ENCODE data around the gene RAB4B. TPM values are rescaled to one million over a fixed set of nuclear protein-coding genes. Genes with fewer than 3 reads are reported as not detected.
"Not testable (repeated sequence)": the region's sequence is repeated elsewhere in the genome, so short reads cannot be mapped to it uniquely, and the experiment has no call there.

Gene RAB4B
- total RNA-seq, 1 donor from 2014 or later = 20.7 TPM

DNA sequence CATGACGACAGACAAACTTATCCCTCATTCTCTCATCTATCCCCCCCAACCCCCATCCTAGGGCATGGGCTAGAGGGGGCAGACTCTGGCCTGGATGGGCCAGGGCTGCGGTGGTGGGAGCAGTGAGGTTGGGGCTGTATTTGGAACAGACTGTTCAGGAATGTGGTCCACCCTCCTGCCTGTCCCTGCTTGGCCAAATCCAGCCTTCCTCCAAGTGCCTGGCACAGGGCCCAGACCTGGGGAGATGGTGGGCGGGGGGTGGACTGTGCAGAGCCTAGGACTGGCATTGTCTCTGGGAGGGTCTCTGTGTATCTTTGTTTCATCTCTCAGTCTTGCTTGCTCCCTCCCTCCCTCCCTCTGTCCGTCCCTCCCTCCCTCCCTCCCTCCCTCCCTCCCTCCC is 35.1 kb downstream of the RAB4B start:
- Mint-ChIP-seq H3K4me3 (ENCODE audit: low read depth) (no peak overlapping the region), H3K4me1 (ENCODE audit: low read depth) (peaks cover 19% of the 10 kb centered on the region), H3K27me3 (peaks cover 43% of the 10 kb centered on the region), H3K27ac (no peak overlapping the region), H3K36me3 (ENCODE audit: insufficient read depth) (no peaks in the 10 kb centered on the region), H3K9me3 (ENCODE audit: low read depth) (no peaks in the 10 kb centered on the region)
- TF ChIP-seq, protein P1, sequence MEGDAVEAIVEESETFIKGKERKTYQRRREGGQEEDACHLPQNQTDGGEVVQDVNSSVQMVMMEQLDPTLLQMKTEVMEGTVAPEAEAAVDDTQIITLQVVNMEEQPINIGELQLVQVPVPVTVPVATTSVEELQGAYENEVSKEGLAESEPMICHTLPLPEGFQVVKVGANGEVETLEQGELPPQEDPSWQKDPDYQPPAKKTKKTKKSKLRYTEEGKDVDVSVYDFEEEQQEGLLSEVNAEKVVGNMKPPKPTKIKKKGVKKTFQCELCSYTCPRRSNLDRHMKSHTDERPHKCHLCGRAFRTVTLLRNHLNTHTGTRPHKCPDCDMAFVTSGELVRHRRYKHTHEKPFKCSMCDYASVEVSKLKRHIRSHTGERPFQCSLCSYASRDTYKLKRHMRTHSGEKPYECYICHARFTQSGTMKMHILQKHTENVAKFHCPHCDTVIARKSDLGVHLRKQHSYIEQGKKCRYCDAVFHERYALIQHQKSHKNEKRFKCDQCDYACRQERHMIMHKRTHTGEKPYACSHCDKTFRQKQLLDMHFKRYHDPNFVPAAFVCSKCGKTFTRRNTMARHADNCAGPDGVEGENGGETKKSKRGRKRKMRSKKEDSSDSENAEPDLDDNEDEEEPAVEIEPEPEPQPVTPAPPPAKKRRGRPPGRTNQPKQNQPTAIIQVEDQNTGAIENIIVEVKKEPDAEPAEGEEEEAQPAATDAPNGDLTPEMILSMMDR (IDR thresholded peaks at IDR 0.05; ENCODE audit: unreplicated experiment) = no peak
- no peak for DNase-seq (ENCODE audit: low spot score, unreplicated experiment)

DNA sequence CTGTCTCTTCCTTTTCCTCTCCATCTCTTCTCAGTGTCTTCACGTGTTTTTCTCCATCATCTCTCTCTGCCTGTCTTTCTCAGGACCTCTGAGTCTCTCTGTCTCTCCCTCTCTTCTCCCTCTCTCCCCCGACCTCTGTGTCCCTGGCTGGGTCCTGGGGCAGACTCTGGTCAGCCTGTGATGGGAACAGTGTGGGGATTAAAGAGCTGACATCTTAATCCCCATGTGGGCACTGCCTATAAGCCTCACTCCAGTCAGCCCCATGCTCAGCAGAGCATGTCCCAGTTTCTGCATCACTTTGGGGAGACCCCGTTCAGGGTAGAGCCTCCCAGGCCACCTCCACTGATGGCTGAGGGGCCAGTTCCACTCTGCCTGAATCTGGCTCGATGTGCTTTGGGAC is 37.2 kb downstream of the RAB4B start:
- H3K27me3 Mint-ChIP-seq = peaks cover 46% of the 10 kb centered on the region

DNA sequence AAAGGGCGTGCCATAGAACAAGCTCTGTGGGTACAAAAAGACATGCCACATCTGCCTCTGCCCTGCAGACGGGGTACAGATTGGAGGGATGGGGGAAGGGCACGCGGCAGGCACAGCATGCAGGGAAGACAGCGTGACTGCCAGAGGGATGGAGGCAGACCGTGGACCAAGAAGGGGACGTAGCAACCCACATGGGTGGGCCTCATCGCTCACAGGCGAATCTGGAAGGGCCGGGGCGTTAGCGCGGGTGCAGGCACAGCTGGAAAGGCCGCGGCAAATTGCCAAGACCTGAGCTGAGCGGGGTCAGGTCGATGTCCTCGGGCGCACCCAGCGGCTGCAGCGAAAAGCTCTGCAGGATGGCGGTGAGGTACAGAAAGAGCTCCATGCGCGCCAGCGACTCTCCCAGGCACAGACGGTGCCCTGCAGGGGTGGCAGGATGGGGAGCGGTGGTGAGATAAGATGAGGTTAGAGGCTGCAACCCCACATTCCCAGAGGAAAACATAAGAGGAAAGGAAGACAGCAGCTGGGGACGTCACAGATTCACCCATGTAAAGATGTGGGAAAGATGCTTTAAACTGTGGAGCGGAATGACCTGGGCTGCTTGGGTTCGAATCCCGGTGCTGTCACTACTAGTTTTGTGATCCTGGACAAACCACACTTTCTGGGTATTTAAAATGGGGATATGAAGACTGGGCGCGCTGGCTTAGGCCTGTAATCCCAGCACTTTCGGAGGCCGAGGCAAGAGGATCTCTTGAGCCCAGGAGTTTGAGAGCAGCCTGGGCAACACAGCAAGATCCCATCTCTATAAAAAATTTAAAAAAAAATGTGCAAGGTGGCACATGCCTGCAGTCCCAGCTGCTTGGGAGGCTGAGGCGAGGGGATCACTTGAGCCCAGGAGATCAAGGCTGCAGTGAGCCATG is 40.7 kb downstream of the RAB4B start:
- H3K9me3 Mint-ChIP-seq (ENCODE audit: low read depth); DNase-seq (ENCODE audit: low spot score, unreplicated experiment); H3K36me3 Mint-ChIP-seq (ENCODE audit: insufficient read depth); H3K4me3 Mint-ChIP-seq (ENCODE audit: low read depth): not testable (repeated sequence)
- peak overlapping the region; percentile 42 for H3K27ac Mint-ChIP-seq
- peaks cover 30% of the 10 kb centered on the region for H3K27me3 Mint-ChIP-seq
- TF ChIP-seq, protein P1 (IDR thresholded peaks at IDR 0.05; ENCODE audit: unreplicated experiment) = peak; percentile 43
- H3K4me1 Mint-ChIP-seq (ENCODE audit: low read depth) = peaks cover 19% of the 10 kb centered on the region

More for the DNA sequence above, 37.2 kb downstream of the RAB4B start:
- Mint-ChIP-seq H3K36me3 (ENCODE audit: insufficient read depth) (no peaks in the 10 kb centered on the region), H3K4me3 (ENCODE audit: low read depth) (no peak overlapping the region), H3K27ac (no peak overlapping the region), H3K4me1 (ENCODE audit: low read depth) (peaks cover 16% of the 10 kb centered on the region), H3K9me3 (ENCODE audit: low read depth) (no peaks in the 10 kb centered on the region)
- DNase-seq (ENCODE audit: low spot score, unreplicated experiment) = no peak
- TF ChIP-seq, protein P1 (IDR thresholded peaks at IDR 0.05; ENCODE audit: unreplicated experiment) = no peak

DNA sequence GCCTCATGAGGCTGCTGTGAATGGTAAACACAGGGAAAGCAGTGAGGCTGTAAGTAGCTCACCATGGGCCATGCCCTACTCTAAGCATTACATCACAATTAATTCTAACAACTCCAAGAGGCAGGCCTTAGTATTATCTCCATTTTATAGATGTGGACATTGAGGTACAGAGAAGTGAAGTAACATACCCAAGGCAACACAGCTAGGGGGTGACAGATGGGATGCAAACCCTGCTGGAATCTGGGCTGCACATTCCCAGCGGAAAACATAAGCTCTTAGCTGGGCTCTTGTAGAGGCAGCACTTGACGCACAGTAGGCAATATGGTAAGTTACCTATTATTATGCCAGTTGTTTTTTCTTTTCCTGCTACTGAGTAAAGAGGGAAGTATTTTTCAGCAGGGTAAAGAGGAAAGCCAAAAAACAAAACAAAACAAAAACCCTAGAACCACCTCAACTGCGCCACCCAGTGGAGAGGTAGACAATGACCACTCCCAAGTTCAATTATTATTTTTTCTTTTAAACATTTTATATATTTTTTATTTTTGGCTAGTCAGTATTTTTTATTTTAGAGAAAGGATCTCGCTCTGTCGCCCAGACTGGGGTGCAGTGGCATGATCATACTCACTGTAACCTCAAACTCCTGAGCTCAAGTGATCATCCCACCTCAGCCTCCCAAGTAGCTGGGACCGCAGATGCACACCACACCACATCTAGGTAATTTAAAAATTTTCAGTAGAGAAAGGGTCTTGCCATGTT is 41.6 kb downstream of the RAB4B start:
- Mint-ChIP-seq H3K4me1 (ENCODE audit: low read depth) (peaks cover 25% of the 10 kb centered on the region), H3K27me3 (peaks cover 21% of the 10 kb centered on the region)
- not testable (repeated sequence) for H3K4me3 Mint-ChIP-seq (ENCODE audit: low read depth); H3K9me3 Mint-ChIP-seq (ENCODE audit: low read depth); H3K36me3 Mint-ChIP-seq (ENCODE audit: insufficient read depth); DNase-seq (ENCODE audit: low spot score, unreplicated experiment); H3K27ac Mint-ChIP-seq
- TF ChIP-seq, protein P1 (IDR thresholded peaks at IDR 0.05; ENCODE audit: unreplicated experiment) = peak; percentile 77

DNA sequence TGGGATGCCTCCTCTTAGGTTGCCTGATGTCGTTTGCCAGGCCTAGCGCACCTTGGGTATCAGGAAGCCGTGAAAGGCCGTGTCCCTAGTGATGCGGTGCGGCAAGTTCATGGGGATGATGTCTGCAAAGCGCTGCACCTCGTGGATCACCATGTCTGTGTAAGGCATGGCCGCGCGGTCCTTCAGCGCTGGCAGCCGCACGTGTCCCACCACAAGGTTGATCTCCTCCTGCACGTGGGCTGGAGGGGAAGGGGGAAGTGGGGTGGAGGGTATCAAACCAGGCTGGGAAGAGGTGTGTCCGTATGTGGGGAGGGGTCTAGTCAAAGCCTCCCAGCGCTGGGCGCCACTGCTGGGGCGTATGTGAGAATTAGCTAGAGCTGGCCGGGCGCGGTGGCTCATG is 44.1 kb downstream of the RAB4B start:
- H3K4me3 Mint-ChIP-seq (ENCODE audit: low read depth) = no peak overlapping the region
- DNase-seq (ENCODE audit: low spot score, unreplicated experiment) = no peak

DNA sequence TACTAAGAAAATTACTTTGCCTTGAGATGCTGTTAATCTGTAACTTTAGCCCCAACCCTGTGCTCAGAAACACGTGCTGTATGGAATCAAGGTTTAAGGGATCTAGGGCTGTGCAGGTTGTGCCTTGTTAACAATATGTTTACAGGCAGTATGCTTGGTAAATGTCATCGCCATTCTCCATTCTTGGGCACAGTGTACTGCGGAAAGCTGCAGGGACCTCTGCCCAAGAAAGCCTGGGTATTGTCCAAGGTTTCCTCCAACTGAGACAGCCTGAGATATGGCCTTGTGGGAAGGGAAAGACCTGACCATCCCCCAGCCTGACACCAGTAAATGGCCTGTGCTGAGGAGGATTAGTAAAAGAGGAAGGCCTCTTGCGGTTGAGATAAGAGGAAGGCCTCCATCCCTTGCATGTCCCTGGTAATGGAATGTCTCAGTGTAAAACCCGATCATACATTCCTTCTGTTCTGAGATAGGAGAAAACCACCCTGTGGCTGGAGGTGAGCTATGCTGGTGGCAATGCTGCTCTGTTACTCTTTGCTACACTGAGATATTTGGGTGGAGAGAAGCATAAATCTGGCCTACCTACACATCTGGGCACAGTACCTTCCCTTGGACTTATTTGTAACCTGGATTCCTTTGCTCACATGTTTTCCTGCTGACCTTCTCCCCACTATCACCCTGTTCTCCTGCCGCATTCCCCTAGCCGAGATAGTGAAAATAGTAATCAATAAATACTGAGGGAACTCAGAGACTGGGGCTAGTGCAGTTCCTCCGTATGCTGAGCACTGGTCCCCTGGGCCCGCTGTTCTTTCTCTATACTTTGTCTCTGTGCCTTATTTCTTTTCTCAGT is 44.9 kb downstream of the RAB4B start:
- not testable (repeated sequence) for DNase-seq (ENCODE audit: low spot score, unreplicated experiment)

More for the DNA sequence above, 44.1 kb downstream of the RAB4B start:
- peaks cover 6% of the 10 kb centered on the region for H3K36me3 Mint-ChIP-seq (ENCODE audit: insufficient read depth)
- peak overlapping the region; percentile 97 for H3K27ac Mint-ChIP-seq
- H3K9me3 Mint-ChIP-seq (ENCODE audit: low read depth) = no peaks in the 10 kb centered on the region
- H3K4me1 Mint-ChIP-seq (ENCODE audit: low read depth) = peaks cover 26% of the 10 kb centered on the region
- peaks cover 7% of the 10 kb centered on the region for H3K27me3 Mint-ChIP-seq
- TF ChIP-seq, protein P1 (IDR thresholded peaks at IDR 0.05; ENCODE audit: unreplicated experiment) = no peak

DNA sequence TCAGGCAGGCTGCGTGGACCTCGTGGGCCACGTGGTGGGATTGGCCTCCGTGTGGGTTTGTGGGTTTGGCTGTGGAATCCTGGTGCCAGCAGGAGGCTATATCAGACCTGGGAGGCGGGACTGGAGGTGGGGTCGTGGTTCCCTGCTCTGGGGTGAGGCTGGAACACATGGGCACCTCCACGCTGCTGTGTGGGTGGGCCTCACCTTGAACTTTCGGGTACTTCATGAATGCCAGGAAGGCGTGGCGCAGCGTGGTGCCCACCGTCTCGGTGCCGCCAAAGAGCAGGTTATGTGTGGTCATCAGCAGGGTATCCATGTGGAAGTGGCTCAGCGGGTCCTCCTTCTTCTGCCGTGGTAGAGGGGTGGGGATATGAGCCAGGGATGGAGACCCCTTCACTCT is 46.9 kb downstream of the RAB4B start:
- not testable (repeated sequence) for H3K27me3 Mint-ChIP-seq; H3K4me3 Mint-ChIP-seq (ENCODE audit: low read depth); DNase-seq (ENCODE audit: low spot score, unreplicated experiment); H3K27ac Mint-ChIP-seq; H3K9me3 Mint-ChIP-seq (ENCODE audit: low read depth)
- Mint-ChIP-seq H3K4me1 (ENCODE audit: low read depth) (peaks cover 26% of the 10 kb centered on the region), H3K36me3 (ENCODE audit: insufficient read depth) (peaks cover 11% of the 10 kb centered on the region)

More for the DNA sequence above, 44.9 kb downstream of the RAB4B start:
- H3K4me3 Mint-ChIP-seq (ENCODE audit: low read depth) = peak overlapping the region; percentile 33
- peak overlapping the region; percentile 97 for H3K27ac Mint-ChIP-seq
- not testable (repeated sequence) for H3K9me3 Mint-ChIP-seq (ENCODE audit: low read depth); H3K36me3 Mint-ChIP-seq (ENCODE audit: insufficient read depth); H3K27me3 Mint-ChIP-seq
- H3K4me1 Mint-ChIP-seq (ENCODE audit: low read depth) = peaks cover 26% of the 10 kb centered on the region

All from progenitor cell of endocrine pancreas (in vitro differentiated cells).